Glomerular visceral epithelial cell (primary cell): ENCODE measurements around the gene PLEKHJ1.

Experiments
- DNase-seq: peaks from one replicate; pipeline ENCODE4 v3.0.0-alpha.2; 2016; ENCODE audit errors: extremely low spot score

Gene PLEKHJ1

GRCh38 chr19:2197270-2197669 lies 38.9 kb downstream of the PLEKHJ1 start:
- no peak for DNase-seq

DNA sequence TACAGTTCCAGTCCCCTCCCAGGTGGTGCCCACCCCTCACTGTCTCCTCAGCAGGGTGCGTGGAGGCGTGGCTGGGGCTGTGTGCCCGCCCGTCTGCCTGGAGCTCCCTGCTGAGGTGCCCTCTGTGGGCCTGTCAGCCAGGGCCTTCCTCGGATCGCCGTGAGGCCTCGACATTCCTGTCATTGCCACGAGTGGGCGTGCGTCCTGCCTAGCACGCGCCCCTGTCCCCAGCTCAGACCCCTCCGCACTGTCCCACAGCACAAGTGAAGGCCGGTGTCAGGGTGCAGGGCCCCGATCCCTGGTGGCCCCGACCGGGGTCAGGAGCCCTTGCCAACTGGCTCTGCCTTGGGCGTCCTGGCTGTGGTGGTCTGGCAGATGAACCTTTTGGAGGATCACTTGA lies 40.2 kb downstream of the PLEKHJ1 start:
- DNase-seq = no peak

GRCh38 chr19:2195361-2195760 lies 40.8 kb downstream of the PLEKHJ1 start:
- DNase-seq = no peak

- DNase-seq = no peak
Observed at GRCh38 chr19:2194513-2195078, 41.5 kb downstream of the PLEKHJ1 start.

GRCh38 chr19:2193807-2194206 lies 42.3 kb downstream of the PLEKHJ1 start:
- DNase-seq = no peak

GRCh38 chr19:2192862-2193261 lies 43.3 kb downstream of the PLEKHJ1 start:
- no peak for DNase-seq

- DNase-seq = no peak
Observed at GRCh38 chr19:2191456-2192310, 44.4 kb downstream of the PLEKHJ1 start.

DNA sequence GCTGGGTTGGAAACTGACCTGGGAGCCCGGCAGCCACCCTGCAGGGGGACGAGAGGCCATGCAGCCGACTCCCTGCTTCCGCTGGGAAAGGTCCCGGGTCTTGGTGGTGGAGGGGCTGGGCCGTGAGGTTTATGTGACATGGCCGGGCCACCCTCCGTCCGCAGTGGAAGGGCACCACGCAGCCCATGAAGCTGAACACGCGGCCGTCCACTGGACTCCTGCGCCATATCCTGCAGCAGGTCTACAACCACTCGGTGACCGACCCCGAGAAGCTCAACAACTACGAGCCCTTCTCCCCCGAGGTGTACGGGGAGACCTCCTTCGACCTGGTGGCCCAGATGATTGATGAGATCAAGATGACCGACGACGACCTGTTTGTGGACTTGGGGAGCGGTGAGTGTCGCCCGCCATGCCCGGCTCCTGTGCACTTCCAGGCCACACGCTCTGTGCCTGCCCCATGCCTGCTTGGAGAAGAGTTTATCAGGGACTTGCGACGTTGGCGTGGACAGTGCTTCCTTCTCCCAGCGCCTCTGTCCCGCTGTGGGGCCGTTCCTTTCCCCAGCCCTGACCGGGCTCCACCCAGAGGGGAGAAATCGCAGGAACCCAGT lies 45.2 kb downstream of the PLEKHJ1 start:
- no peak for DNase-seq

DNA sequence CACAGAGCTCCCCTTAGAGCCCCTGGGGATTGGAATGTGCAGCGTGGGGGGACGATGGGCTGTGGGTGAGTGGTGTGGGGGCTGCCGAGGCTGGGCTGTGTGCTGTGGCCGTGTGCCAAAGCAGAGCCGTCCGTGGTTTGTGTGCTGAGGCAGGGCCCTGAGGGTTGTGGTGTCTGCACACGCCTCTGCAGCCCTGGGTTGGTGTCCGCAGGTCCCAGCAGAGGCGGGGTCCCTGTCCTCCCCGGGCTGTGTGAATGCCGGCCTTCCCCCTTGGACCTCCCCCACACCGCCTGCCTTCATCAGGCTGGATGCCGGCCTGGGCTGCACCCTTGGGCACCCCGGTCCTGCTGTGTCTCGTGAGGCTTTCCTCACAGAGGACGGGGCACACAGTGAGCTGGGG lies 46.2 kb downstream of the PLEKHJ1 start:
- no peak for DNase-seq

- no peak for DNase-seq
Observed at GRCh38 chr19:2188708-2189385, 47.3 kb downstream of the PLEKHJ1 start.

DNA sequence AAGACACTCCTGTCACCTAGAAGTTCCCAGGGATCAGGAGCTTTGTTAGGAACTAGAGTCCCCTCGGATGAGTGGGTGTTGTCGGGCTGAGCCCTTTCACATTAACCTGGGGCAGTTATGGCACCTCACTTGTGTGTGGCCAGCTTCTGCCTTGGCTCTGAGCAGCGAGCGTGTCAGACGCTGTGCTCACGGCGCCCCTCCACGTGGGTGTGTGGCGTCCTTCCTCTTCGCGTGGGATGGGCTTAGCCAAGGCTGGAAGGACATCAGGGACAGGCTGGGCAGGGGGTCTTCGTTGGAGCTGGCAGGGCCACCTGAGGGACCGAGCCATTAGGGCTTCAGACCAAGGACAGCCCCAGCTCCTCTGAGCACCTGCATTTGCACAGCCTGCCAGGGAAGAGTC lies 49.0 kb downstream of the PLEKHJ1 start:
- no peak for DNase-seq

GRCh38 chr19:2186071-2186846 lies 49.9 kb downstream of the PLEKHJ1 start:
- no peak for DNase-seq

GRCh38 chr19:2185734-2186070 lies 50.4 kb downstream of the PLEKHJ1 start:
- DNase-seq = no peak

GRCh38 chr19:2184422-2184975 lies 51.6 kb downstream of the PLEKHJ1 start:
- DNase-seq = no peak
